H1 (cell line): Measurements from ENCODE around the gene EEF2K. TPM values are rescaled to one million over a fixed set of nuclear protein-coding genes. Genes with fewer than 3 reads are reported as not detected.

Experiments
- ATF2 ChIP-seq: IDR thresholded peaks from 2 replicates; pipeline ENCODE4 v1.6.1; 2012; ENCODE audit warnings: low read length, inconsistent platforms
- GABPA ChIP-seq: IDR thresholded peaks from 2 replicates; pipeline ENCODE4 v1.6.1; 2011; ENCODE audit warnings: mild to moderate bottlenecking, low read length, moderate library complexity, borderline replicate concordance; ENCODE audit not compliant: insufficient read depth
- SIX5 ChIP-seq: IDR thresholded peaks from 2 replicates; pipeline ENCODE4 v1.6.1; 2011; ENCODE audit warnings: mild to moderate bottlenecking, low read depth, low read length
- TAF1 ChIP-seq: IDR thresholded peaks from 2 replicates; pipeline ENCODE4 v1.6.1; 2011; ENCODE audit warnings: mild to moderate bottlenecking, low read depth, low read length
- polyA plus RNA-seq, 7 experiments: library from polyadenylated mRNA; depleted of rRNA in 3 of 7; stranded (reverse) in 5 of 7; unstranded in 2 of 7; fragments of >200 nt in 5 of 7; fragments of 200-250 nt in 2 of 7; gene quantifications; 1 replicate in 5 of 7; 2 replicates in 1 of 7; 4 replicates in 1 of 7; pipeline versions ENCODE4 v1.2.1 to v1.2.3, GENCODE V29; 2011 to 2013; ENCODE audit warnings: missing spikeins in 2 of 7, mixed read lengths in 2 of 7
- total RNA-seq: library from RNA; stranded (reverse); fragmentation: NEBNext Ultra II Directional; extraction: Animal tissue kit (Norgen Biotek cat#: 25700); gene quantifications from 2 replicates; pipeline ENCODE4 v1.2.1, GENCODE V29; 2021

Gene EEF2K
- total and polyA plus RNA-seq, 2 of the 8 experiments (the other 6 are each of a cell fraction or from before 2014, with no cell fraction given), result 14.9 to 30.2 TPM

- TF ChIP-seq ATF2, result no peak
- no peak for TF ChIP-seq SIX5
- no peak for TF ChIP-seq TAF1
- TF ChIP-seq GABPA, result no peak
- TF ChIP-seq, all 59 proteins: peak for 0
Measured at GRCh38 chr16:22214889-22215288, 8.8 kb downstream of the EEF2K start (continued).
